Lower leg skin (tissue), 3 donors: ENCODE results near the gene PPIF.

ENCODE experiments used
- CTCF ChIP-seq, 3 donors: fragments of 450-650 bp; IDR thresholded peaks; one replicate each; pipeline ENCODE4 v1.5.1; 2016; ENCODE audit warnings: antibody characterized with exemption in 3 of 3, mild to moderate bottlenecking in 3 of 3, moderate library complexity in 2 of 3
- POLR2A ChIP-seq, 2 donors: fragments of 450-650 bp; IDR thresholded peaks; one replicate each; pipeline ENCODE4 v1.6.1; 2016 to 2017; ENCODE audit warnings: antibody characterized with exemption in 2 of 2, mild to moderate bottlenecking in 1 of 2, moderate library complexity in 1 of 2

DNA sequence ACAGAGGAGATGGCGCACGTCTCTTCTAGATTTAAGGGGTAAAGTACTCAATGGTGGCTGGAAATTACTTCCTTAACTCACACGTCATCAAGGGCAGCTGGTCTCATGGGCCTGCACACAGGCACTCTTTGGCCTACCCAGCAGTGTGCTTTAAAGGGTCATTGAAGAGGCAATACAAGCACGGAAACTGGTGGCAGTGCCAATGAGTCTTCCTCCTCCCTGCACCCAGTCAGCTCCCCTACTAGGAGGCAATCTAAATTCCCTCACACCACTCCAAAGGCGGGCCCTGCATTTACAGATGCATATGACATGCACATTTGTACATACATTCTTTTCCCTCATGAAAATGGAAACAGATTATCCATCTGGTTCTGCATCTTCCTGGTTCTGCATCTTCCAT, 47.4 kb downstream of the PPIF start:
- TF ChIP-seq CTCF (IDR thresholded peaks at IDR 0.05) (no peak), POLR2A (IDR thresholded peaks at IDR 0.05) (no peak)
